OCI-LY1 (cell line): ENCODE measurements around the gene IRS1.

Source experiments
- EZH2 ChIP-seq: fragments of 200-600 bp; sonication (generic), shearing (Covaris generic); IDR thresholded peaks from 2 replicates; pipeline ENCODE4 v1.8.0; 2017; ENCODE audit warnings: borderline replicate concordance, mixed run types, mild to moderate bottlenecking, antibody characterized with exemption, low read length, moderate library complexity, mixed read lengths
- TF ChIP-seq, protein P1 (sequence below): fragments of 200-600 bp; sonication (generic), shearing (Covaris generic); IDR thresholded peaks from 2 replicates; pipeline ENCODE4 v1.5.1; 2017; ENCODE audit warnings: mild to moderate bottlenecking, antibody characterized with exemption, low read length, moderate library complexity, mixed read lengths

DNA sequence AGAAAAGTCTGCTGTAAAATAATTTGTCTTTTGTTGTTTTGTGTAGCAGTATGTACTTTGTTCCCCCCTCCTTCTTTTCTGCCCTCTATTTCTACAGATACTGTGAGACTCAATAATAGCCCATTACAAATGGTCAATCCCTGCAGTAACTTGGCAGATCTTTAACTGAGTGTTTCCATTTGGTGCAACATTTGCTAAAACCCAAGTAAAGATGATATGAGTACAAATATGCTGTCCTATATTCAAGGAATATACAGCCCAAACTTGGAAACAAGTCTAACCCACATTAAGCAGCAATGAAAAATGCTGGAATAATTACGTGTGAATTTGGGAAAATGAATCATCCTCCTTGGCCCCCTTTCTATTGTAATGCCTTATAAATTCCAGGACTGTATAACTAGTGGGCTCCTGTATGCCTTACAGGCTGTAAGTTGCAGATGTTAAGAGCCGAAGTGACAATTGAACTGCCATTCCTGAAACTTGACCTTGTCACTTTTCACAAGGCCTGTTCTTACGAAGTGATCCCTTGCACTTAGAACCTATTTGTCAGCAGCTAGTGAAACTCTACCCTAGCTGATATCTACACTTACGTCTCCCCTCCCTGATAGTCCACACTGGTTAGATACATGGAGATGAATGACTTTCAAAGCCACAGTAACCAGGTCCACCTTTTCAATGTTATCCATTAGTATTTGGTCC lies 104.9 kb downstream of the IRS1 start:
- TF ChIP-seq, protein P1, sequence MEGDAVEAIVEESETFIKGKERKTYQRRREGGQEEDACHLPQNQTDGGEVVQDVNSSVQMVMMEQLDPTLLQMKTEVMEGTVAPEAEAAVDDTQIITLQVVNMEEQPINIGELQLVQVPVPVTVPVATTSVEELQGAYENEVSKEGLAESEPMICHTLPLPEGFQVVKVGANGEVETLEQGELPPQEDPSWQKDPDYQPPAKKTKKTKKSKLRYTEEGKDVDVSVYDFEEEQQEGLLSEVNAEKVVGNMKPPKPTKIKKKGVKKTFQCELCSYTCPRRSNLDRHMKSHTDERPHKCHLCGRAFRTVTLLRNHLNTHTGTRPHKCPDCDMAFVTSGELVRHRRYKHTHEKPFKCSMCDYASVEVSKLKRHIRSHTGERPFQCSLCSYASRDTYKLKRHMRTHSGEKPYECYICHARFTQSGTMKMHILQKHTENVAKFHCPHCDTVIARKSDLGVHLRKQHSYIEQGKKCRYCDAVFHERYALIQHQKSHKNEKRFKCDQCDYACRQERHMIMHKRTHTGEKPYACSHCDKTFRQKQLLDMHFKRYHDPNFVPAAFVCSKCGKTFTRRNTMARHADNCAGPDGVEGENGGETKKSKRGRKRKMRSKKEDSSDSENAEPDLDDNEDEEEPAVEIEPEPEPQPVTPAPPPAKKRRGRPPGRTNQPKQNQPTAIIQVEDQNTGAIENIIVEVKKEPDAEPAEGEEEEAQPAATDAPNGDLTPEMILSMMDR = no peak
- no peak for TF ChIP-seq EZH2
